ENCODE results near the gene GRID1. TPM values are rescaled to one million over a fixed set of nuclear protein-coding genes. Genes with fewer than 3 reads are reported as not detected.

GRID1 gene
- total RNA-seq, 4 donors from 2014 or later = 0.40 to 1.9 (median 1.00) TPM

DNA sequence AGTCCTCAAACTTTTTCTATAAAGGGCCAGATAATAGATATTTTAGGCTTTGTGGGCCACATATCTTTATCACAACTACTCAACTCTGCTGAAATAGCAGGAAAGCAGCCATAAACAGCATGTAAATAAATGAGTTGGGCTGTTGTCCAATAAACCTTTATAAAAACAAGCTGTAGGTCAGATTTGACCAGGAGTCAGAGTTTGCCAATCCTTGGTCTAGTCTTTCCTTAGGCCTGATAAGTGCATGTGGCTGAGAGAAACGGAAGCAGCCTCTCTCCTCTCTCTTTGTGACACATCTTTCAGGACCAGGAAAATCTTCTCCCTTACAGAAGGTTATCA, 724.5 kb downstream of the GRID1 start:
- H3K4me3 ChIP-seq = no peak overlapping the region
- intact Hi-C loops (cut with DNase I; ENCODE audit: low total_unique reads) = no loop called here
- WGBS, 2 donors (ENCODE audit: low coverage in 1 of 2) = 57% methylated on average over 1 of the region's 1 CpG; no CpG with 5 or more reads in 1 of the 2 donors
- no peaks in the 10 kb centered on the region for H3K36me3 ChIP-seq
- peaks cover 6 to 32% (median 28%) of the 10 kb centered on the region in 4 donors for H3K4me1 ChIP-seq
- no peaks in the 10 kb centered on the region for H3K9me3 ChIP-seq
- DNase-seq = no peak
- TF ChIP-seq EP300 (IDR thresholded peaks at IDR 0.05; ENCODE audit: low read depth) (no peak), POLR2AphosphoS5 (IDR thresholded peaks at IDR 0.05) (no peak), POLR2A (IDR thresholded peaks at IDR 0.05) (no peak), CTCF (IDR thresholded peaks at IDR 0.05) (no peak)
- in situ Hi-C loops (cut with MboI; ENCODE audit: low pct_ligation_motif_present in 1 of 4, low pct_unique_long_range_greater_than_20kb in 1 of 4, low sequenced_read_pairs in 3 of 4) = no loop called here
- no peaks in the 10 kb centered on the region for H3K27me3 ChIP-seq
- H3K27ac ChIP-seq = peak overlapping the region; percentile 42 to 83 (median 79)

DNA sequence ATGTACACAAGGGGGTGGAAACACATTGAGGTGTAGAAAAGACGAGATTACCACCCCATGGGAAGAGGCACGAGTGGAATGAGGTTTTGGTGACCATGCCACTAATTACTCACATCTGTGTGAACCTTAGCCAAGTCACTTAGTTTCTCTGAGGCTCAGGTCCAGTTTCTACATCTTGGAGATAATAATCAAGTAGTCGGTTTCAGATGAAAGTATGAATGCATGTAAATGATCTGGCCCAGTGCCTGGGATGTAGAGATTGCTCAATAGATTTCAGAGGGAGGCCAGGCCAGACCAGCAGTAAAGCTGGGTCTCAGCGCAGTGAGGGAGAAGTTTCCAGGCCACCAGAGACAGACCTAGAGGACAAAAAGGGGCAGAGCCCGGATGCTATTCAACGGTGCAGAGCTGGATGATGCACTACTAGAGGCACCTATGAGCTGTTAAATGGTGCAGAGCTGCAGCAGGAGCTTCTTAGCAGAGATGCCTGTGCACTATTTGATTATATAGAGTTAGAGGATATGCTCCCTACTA, 725.1 kb downstream of the GRID1 start:
- no peak for DNase-seq
- intact Hi-C loops (cut with DNase I; ENCODE audit: low total_unique reads) = no loop called here
- WGBS, 2 donors (ENCODE audit: low coverage in 1 of 2) = 66% methylated on average over 6 of the region's 6 CpGs; no CpG with 5 or more reads in 1 of the 2 donors

GRCh38 chr10:85638797-85639196, 727.8 kb downstream of the GRID1 start:
- intact Hi-C loops (cut with DNase I; ENCODE audit: low total_unique reads) (no loop called here), in situ Hi-C loops (cut with MboI; ENCODE audit: low pct_ligation_motif_present in 1 of 4, low pct_unique_long_range_greater_than_20kb in 1 of 4, low sequenced_read_pairs in 3 of 4) (no loop called here)
- Histone ChIP-seq H3K27ac (no peak overlapping the region), H3K9me3 (no peaks in the 10 kb centered on the region), H3K4me1 (peaks cover 6 to 26% (median 23%) of the 10 kb centered on the region in 4 donors), H3K36me3 (no peaks in the 10 kb centered on the region), H3K4me3 (no peak overlapping the region), H3K27me3 (no peaks in the 10 kb centered on the region)
- DNase-seq = no peak
- TF ChIP-seq POLR2A (IDR thresholded peaks at IDR 0.05) = no peak
- TF ChIP-seq CTCF (IDR thresholded peaks at IDR 0.05) = no peak
- TF ChIP-seq POLR2AphosphoS5 (IDR thresholded peaks at IDR 0.05) = no peak
- no peak for TF ChIP-seq EP300 (IDR thresholded peaks at IDR 0.05; ENCODE audit: low read depth)

More for the DNA sequence above, 725.1 kb downstream of the GRID1 start:
- TF ChIP-seq POLR2A (IDR thresholded peaks at IDR 0.05) (no peak), EP300 (IDR thresholded peaks at IDR 0.05; ENCODE audit: low read depth) (no peak), POLR2AphosphoS5 (IDR thresholded peaks at IDR 0.05) (no peak), CTCF (IDR thresholded peaks at IDR 0.05) (no peak)
- no peaks in the 10 kb centered on the region for H3K9me3 ChIP-seq
- no peak overlapping the region for H3K4me3 ChIP-seq
- H3K27ac ChIP-seq = peak overlapping the region in 3 of 4 donors; percentile 78 to 83 (median 80)
- peaks cover 6 to 32% (median 28%) of the 10 kb centered on the region in 4 donors for H3K4me1 ChIP-seq
- H3K27me3 ChIP-seq = no peaks in the 10 kb centered on the region
- no peaks in the 10 kb centered on the region for H3K36me3 ChIP-seq
- in situ Hi-C loops (cut with MboI; ENCODE audit: low pct_ligation_motif_present in 1 of 4, low pct_unique_long_range_greater_than_20kb in 1 of 4, low sequenced_read_pairs in 3 of 4) = no loop called here

GRCh38 chr10:85635650-85636049, 730.9 kb downstream of the GRID1 start:
- Histone ChIP-seq H3K36me3 (no peaks in the 10 kb centered on the region), H3K27ac (no peak overlapping the region), H3K4me3 (no peak overlapping the region), H3K27me3 (no peaks in the 10 kb centered on the region), H3K4me1 (peaks cover 0 to 9% (median 0%) of the 10 kb centered on the region in 4 donors), H3K9me3 (no peaks in the 10 kb centered on the region)
- intact Hi-C loops (cut with DNase I; ENCODE audit: low total_unique reads) = loop anchor here (1.0 kb wide), 1 partner anchor 9 kb away; no protein-coding TSS in a partner anchor
- TF ChIP-seq CTCF (IDR thresholded peaks at IDR 0.05) = no peak
- TF ChIP-seq POLR2AphosphoS5 (IDR thresholded peaks at IDR 0.05) = no peak
- no peak for TF ChIP-seq POLR2A (IDR thresholded peaks at IDR 0.05)
- no peak for TF ChIP-seq EP300 (IDR thresholded peaks at IDR 0.05; ENCODE audit: low read depth)
- DNase-seq = no peak
- in situ Hi-C loops (cut with MboI; ENCODE audit: low pct_ligation_motif_present in 1 of 4, low pct_unique_long_range_greater_than_20kb in 1 of 4, low sequenced_read_pairs in 3 of 4) = no loop called here
- 74% methylated on average over 5 of the region's 5 CpGs; no CpG with 5 or more reads in 1 of the 2 donors for WGBS, 2 donors (ENCODE audit: low coverage in 1 of 2)
